ENCODE data around the gene BCAS4.
"Not testable (repeated sequence)": the region's sequence is repeated elsewhere in the genome, so short reads cannot be mapped to it uniquely, and the experiment has no call there.

Gene BCAS4

DNA sequence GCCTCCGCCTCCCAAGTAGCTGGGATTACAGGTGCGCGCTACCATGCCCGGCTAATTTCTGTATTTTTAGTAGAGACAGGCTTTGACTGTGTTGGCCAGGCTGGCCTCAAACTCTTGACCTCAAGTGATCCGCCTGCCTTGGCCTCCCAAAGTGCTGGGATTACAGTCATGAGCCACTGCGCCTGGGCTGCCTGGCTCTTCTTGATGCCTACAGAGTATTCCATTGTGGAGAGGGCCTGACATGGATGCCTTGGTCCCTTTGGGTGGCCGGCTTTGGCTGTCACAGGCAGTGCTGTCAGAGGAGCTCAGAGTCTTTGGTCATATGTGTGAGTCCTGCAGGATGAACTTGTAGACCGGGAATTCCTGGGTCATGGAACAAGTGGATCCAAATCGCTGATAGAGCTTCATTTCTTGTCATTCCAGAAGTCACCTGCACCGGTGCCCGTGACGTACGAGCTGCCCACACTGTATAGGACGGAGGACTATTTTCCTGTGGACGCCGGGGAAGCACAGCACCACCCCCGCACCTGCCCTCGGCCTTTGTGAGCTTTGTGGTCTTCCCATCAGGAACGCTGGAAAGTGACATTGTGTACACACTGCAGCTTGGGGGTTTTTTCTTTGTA is 81.3 kb downstream of the BCAS4 start:
- no peak for DNase-seq (ENCODE audit: low read depth)

- DNase-seq (ENCODE audit: low read depth), result no peak
Measured at GRCh38 chr20:50876816-50877215, 82.0 kb downstream of the BCAS4 start.

DNA sequence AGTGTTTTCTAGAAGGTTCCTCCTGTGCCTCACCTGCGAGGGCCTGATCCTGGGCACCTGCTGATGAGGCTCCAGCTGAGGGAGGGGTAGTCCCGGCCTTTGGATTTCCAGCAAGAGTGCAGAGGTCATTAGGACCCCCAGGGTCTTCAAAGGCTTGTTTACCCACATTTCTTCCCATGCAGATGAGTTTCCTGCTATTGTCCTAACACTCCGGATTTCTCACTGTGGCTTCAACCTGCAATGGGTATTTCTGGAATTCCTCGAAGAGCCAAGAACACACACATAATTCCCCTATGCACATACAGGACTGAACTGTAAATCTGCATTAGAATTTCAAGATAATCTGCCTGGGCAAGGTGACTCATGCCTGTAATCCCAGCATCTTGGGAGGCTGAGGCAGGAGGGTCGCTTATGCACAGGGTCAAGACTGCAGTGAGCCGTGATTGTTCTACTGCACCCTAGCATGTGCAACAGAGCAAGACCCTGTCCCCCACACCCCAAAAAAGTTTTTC is 82.4 kb downstream of the BCAS4 start:
- no peak for DNase-seq (ENCODE audit: low read depth)

DNA sequence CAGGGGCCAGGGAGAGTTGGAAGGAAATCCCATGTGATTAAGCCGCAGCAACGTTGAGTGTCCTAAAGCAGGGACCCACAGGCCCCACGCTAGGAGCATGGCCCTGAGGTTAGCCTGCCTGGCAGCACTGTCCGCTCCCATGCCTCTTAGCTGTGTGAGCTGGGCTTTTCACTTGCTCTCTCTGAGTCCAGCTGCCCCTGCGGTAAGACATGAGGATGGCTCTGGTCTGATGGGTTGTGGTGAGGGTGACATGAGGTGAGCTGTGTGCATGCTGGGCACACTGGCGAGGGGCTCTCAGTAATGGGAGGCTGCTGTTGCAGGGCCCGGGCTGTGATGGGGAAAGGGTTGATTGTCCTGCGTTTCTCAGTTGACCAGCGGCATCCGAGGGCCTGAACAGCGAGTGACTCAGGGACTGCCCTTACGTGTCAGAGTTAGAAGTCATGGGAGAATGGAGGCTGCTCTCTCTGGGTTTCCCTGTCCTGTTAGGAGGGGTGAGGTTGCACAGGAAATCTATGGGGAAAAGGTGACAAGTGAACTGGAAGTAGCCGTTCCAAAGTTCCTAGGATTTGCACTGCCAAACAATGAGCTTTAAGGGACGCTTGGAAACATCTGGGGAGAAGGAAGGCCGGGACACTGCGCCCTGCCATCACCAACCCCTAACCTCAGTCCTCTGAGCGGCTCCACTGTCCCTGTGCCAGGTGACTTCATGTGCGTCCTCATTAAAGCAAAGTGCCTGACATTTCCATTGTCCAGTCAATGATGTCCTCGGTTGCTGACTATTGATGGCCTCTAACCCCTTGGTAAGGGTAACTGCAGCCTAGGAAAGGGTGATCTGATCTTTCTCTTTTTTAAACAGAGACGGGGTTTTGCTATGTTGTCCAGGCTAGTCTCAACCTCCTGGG is 85.0 kb downstream of the BCAS4 start:
- no peak for DNase-seq (ENCODE audit: low read depth)

- DNase-seq (ENCODE audit: low read depth), result not testable (repeated sequence)
Measured at GRCh38 chr20:50881759-50882424, 87.0 kb downstream of the BCAS4 start.

DNA sequence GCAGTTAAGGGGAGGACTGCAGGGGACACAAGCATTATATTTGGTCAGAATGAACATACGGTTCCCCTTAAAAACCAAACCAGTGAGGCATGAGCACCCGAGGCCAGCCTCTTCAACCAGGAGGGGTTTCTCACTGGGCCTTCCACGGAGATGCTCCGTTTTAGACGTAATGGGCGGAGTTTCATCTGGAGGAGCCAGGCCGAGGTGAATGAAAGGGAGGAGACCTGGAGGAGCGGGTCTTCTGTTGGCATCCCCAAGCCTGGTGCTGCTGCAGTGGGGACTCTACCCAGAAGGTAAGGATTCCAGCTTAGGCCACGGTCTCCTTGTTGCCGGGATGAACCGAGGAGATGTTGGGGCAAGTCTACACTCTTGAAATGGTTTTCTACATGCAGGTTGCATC is 89.0 kb downstream of the BCAS4 start:
- DNase-seq (ENCODE audit: low read depth), result no peak

GRCh38 chr20:50885068-50885467 is 90.2 kb downstream of the BCAS4 start:
- no peak for DNase-seq (ENCODE audit: low read depth)

- DNase-seq (ENCODE audit: low read depth), result no peak
Measured at GRCh38 chr20:50885781-50886180, 90.9 kb downstream of the BCAS4 start.

DNA sequence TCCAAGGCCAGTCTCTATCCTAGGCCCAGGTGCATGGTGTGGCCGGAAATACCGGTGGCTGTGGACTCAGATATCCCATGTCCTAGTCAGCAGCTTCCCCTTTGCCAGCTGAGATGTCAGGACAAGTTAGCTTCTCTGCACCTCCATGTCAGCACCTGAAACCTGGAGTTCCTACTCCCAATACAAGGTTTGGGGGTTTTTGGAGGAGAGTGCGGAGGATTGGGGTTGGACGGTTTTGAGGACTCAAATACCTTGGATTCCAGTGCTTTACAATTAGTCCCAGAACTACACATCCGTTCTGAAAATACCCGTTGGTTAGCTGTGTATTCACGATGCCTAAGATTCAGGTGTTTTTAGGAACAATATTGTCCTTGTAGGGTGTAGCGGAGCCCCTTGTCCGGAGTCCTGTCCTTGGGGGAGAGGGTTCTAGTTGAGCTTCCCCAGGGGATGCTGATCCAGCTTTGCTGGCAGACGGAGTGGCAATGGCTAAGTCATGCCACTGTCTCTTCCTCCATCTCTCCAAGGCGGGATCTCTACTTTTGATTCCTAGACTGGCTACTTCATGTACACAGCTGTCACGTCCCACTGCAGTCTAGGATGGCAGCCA is 91.4 kb downstream of the BCAS4 start:
- no peak for DNase-seq (ENCODE audit: low read depth)

DNA sequence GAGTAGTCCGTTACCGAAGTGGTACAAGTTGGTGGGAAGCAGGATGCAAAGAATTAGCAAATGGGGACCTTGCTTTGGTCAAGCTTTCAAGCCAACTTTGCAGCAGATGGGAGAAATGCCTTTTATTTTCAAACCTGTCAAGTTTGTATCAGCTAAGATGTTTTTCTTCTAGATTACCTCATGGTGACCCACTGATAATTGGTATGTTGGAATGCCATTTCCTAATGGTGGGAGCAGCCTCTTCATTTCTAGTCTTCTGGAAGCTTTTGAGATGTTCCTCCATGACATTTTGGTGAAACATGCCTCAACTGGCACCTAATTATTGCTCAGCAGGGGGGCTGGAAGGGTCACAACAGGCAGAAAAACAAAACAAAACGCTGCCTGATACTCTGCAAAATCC is 92.7 kb downstream of the BCAS4 start:
- DNase-seq (ENCODE audit: low read depth), result no peak

DNA sequence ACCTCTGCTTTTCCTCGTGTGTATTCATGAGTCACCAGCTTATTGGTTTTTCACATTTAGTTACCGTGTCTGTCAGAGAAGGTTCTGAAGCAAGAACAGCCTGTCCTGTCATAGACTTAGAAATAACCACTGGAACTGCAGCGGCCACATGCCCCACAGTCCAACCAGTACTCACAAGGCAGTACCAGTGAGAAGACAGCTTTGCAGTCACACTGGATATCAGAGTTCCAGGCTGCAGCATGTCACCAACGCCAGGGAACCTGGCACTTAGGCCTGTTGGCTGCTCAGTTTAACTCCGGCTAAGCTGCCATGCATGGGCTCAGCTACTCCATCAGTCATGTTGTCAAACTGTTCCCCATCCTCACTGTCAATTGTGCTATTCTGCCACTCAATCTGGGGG is 96.3 kb downstream of the BCAS4 start:
- DNase-seq (ENCODE audit: low read depth), result no peak

- no peak for DNase-seq (ENCODE audit: low read depth)
Measured at GRCh38 chr20:50892394-50892793, 97.5 kb downstream of the BCAS4 start.

DNA sequence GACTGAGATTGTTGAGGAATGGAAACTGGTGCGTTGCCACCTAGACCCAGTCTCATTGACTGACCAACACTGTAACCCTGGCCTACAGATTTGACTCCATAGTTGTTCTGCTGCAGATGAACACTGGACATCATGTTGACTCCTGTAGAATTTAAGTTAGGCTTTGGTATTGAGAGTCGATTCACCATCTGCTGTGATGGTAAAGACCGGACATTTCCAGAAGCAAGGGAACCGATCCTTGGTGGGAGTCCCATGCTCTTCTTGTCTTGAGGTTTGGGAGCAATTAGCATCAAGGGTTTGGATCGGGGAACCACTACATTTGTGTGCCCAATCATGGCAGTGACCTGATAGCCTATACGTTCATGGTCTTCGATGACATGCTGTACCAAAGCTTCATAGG is 98.8 kb downstream of the BCAS4 start:
- DNase-seq (ENCODE audit: low read depth), result no peak

- DNase-seq (ENCODE audit: low read depth), result no peak
Measured at GRCh38 chr20:50895111-50895830, 100.4 kb downstream of the BCAS4 start.

- DNase-seq (ENCODE audit: low read depth), result no peak
Measured at GRCh38 chr20:50898475-50898874, 103.6 kb downstream of the BCAS4 start.

DNA sequence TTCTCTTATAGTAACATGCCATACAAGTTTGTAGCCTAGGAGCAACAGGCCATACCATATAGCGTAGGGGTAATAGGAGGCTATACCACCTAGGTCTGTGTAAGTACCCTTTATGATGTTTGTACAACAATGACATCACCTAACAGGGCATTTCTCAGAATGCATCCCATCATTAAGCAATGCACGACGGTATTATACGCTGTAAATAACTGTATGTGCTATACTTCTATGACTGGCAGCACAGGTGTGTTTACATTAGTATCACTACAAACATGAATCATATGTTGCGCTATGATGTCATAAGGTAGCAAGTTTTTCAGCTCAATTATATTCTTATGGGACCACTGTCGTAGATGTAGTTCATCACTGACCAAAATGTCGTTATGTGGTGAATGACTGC is 105.4 kb downstream of the BCAS4 start:
- no peak for DNase-seq (ENCODE audit: low read depth)

- no peak for DNase-seq (ENCODE audit: low read depth)
Measured at GRCh38 chr20:50901301-50901700, 106.4 kb downstream of the BCAS4 start.

DNA sequence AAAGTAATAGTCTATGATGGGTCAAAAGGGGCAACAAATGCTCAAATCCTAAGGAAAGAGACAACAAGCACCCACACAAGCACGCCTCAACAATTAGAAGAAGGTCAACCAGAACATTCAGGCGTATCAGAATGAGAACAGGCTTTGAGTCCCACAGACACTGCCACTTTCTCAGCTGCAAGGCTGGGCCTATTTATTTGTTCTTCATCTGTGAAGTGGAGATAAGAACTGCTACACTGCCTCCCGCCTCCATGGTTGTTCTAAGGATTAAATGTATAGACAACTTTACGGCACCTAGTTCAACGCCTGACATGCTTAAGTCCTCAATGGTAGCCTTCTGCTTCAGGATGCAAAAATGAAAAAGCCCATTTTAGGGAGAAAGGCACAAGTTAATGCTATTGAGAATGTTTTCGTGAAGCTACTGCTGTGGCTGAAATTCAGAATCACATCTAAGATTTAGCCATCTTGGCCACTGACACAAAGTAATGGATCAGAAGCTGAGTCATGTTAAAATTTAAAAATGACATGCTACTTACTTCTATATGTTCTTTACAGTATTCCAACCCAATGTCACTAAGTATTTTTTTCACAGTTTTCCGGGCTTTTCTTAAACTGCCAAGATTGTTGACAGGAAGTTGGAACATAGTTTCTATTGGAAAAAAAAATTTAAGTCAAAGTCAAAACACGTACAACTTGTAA is 108.6 kb downstream of the BCAS4 start:
- no peak for DNase-seq (ENCODE audit: low read depth)

DNA sequence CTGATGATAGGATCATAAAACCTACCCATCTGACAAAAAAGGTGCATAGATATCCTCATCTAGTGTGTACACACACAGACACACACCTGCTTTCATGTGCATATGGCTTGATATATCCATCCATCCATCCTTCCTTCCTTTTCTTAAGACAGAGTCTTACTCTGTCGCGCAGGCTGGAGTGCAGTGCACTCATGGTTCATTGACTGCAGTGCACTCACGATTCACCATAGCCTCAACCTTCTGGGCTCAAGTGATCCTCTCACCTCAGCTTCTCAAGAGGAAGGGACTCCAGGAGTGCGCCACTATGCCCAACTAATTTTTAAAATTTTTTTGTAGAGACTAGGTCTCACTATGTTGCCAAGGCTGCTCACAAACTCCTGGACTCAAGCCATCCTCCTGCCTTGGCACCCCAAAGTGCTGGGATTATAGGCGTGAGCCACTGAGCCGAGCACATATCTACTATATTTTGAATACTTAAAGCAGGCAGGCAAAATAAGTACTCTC is 109.3 kb downstream of the BCAS4 start:
- no peak for DNase-seq (ENCODE audit: low read depth)

- no peak for DNase-seq (ENCODE audit: low read depth)
Measured at GRCh38 chr20:50909413-50909812, 114.6 kb downstream of the BCAS4 start.

- no peak for DNase-seq (ENCODE audit: low read depth)
Measured at GRCh38 chr20:50911030-50911429, 116.2 kb downstream of the BCAS4 start.

Measured in activated T-helper 1 cell treated with Interleukin-2 at 50 U/mL for 16 hours (primary cell).